ENCODE data around the gene TXNDC11.

Gene TXNDC11

DNA sequence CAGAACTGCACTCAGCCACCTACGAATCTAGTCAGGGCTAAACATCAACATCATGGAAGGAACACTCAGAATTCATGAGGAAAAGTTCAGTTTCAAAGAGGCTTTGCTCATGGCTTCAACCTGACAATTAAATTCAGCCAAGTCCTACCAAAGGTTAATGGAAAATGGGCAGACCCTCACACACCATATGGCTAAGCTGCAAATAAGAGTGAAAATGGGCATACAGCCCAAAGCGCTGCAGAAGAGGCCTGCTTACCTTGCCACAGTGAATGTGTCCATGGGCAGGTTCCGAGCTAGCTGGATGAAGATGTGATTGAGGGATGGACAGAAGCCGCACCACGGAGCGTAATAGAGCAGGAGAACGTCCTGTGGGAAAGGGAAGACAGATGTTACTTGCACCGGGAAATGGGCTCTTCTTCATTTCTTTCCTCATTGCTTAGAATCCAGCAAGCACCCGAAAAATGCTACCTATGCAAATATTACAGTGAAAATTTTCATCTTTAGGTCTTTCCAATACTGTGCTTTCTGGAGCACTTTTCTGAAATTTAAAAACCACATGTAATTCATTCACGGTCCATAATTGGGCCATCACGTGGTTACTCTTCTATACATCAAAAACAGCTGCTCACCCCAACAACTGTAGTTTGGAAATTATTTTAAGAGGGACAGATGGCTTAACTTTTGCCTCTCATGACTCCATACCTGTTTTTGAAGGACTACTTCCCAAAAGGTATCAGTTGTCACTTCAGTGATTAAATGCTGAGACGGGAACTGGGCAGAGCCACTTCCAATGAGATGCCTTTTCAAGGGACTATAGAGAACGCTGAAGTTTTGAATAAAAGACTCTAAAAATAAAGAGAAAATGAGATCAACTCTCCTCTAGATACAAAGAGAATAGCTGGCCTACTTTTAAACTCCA, 54.8 kb downstream of the TXNDC11 start:
- no peak for DNase-seq

DNA sequence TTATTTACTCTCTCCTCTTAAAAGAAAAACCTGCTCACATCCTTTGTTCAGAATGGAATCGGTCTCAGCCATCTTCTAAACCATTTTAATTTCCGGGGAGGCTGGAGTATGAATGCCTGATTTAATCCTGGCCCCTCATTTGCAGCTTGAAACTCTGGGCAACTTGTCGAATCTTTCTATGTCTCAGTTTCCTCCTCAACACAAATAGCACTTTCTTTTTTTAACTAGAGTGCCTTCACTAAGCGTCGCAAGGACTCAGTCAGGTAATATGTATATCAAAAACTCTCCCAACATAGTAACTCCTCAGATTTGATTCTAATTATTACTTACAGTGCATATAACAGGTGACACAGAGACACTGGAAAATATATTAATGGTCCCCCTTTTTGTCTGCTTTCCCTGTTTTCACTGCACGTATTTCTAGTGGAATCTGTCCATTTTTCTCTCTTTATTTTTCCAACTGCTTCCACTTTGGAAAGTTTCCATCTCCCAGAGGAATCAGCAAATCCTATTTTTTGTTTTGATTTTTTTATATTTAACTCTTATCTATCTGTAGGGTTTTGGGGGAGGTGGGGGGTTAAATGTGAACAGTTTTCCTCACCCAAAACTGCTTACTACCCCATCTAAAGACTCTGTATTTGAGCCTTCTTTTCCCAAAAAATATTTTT, 55.8 kb downstream of the TXNDC11 start:
- DNase-seq: no peak

DNA sequence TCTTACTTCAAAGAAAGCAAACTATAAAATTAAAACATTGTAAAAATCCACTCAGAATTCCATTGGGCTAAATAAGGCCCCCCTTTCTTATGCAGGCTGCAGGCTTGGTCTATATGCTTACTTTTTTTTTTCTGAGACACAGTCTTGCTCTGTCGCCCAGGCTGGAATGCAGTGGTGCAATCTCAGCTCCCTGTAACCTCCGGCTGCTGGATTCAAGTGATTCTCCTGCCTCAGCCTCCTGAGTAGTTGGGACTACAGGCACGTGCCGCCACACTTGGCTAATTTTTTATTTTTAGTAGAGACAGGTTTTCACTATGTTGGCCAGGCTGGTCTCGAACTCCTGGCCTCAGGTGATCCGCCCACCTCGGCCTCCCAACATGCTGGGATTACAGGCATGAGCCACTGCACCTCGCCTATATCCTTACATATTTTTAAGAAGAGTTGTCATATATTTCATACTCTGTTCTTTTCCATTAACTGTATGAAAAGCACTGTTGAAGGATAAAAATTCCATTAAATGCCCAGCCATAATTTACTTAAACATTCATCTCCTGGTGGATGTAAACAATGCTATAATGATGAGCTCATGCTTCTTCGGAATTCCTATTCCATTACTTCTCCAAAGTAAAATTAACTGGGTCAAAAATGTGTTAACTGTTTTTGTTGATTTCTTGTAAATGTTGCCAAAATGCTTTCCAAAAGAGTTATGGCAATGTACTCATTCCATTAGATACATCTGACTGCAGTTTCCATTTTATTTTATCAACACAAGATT, 56.6 kb downstream of the TXNDC11 start:
- DNase-seq: no peak

DNA sequence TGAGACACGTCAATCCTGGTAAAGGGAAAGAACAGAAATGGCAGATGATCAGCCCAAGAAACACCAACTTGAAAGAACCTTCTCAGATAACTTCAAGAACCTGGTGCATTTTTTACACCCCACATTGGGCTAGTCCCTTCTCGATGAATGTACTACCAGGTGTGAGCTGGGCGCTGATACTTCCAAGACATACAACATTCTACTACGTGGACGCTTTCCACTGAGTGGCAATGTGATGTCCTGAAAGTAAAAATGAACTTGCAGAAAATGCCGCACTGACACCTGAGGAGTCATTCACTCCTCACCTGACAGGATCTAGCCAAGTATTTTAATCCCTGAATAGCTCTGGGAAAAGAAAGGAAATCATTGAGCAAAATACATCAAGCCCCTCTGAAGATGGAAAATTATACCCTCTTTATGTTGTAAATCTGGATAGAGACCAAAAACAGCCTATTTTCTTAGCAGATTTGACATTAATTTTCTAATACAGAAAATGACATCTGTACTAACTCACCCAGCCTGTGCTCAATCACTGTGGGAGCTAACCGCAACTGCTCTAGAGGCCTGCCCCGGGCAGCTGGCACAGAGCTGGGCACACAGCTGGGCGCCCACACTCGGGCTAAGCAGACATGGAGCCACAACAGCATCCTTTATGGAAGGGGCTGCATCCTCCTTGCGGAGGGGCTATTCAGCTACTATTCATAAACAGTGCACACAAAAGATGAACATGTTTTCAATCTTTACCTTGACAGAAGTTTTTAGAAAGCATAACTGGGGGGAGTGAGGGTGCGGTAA, 58.2 kb downstream of the TXNDC11 start:
- no peak for DNase-seq

DNA sequence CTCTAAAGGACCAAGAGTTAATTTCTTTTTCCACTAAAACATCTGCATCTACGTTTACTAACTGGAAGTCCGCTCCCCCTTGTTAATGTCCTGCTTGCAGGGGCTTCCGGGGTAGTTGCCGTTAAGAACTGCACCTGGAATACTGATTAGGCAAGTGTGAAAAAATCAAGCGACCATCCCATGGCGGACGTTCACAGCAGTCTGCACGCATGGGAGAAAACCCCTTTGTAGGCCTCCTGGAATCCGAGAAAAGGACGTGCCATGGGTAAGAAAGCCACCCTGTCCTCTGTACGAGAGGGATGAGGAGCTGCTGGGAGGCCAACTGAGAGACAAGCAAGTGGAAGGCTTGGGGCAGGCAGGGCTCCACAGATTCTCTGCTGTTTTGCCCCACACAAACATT, 59.5 kb downstream of the TXNDC11 start:
- no peak for DNase-seq

DNA sequence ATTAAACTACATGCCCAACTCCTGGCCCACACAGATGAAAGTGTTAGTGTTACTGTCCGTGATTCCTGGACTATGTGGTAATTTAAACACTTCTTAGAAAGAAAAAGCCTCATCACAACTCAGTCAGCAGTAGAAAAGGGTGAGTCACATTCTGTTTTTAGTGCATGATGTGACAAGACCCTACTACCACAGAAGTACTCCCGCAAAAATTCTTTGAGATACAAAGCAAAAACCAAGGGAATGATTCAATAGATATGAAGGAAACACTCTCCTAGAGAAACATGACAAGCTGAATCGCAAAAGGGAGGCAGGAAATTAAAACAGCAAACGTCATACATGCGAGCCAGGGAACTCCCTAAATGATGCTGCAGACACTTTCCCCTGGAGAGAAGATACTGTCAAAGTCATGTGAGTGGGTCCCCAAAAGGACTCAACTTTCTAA, 60.0 kb downstream of the TXNDC11 start:
- no peak for DNase-seq

DNA sequence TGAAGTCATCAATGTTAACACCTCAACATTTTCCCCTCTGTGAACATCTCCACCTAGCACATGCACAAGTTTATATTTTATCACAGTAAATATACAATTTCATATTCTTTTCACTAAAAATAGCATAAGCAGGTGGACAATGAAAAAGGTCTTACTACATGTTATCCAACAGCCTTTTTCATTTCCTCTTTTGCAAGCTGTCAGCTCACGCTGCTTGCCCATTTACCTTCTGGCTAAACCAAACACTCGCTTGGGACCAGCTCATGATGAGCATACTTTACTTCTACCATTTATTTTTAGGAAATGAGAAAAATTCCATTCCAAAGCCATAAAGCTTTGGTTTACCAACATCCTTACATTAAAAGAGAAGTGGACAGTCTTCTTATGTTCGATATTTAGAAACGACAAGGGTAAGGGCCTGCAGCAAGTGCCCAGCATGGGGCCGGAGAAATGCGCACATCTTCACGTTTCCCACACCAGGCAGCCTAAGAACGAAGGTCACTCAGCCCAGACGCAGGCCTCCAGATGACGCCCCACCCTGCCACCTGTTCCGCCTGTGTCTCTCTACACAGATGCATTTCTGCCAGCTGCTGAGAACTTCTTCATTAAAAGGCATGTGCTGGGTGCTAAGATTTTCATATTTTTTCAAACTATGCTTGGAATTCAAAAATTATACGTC, 60.5 kb downstream of the TXNDC11 start:
- DNase-seq: no peak

DNA sequence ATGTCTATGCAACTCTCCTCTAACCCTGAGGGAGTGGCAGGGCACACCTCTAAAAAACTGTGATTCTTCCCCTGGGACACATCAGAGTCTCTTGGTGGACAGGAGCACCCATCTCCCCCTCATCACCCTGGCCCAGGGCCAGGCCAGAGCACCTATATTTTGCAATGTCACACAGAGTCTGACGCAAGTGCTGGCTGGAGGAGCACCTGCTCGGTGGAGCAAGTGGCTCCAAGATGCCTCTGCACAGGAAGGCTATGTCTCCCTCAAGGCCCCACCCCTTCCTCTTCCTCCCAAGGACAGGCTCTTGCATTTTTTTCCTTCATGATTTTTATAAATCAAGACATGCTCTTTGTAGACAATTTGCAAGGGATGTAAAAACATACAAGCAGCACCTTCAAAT, 61.1 kb downstream of the TXNDC11 start:
- DNase-seq: no peak

DNA sequence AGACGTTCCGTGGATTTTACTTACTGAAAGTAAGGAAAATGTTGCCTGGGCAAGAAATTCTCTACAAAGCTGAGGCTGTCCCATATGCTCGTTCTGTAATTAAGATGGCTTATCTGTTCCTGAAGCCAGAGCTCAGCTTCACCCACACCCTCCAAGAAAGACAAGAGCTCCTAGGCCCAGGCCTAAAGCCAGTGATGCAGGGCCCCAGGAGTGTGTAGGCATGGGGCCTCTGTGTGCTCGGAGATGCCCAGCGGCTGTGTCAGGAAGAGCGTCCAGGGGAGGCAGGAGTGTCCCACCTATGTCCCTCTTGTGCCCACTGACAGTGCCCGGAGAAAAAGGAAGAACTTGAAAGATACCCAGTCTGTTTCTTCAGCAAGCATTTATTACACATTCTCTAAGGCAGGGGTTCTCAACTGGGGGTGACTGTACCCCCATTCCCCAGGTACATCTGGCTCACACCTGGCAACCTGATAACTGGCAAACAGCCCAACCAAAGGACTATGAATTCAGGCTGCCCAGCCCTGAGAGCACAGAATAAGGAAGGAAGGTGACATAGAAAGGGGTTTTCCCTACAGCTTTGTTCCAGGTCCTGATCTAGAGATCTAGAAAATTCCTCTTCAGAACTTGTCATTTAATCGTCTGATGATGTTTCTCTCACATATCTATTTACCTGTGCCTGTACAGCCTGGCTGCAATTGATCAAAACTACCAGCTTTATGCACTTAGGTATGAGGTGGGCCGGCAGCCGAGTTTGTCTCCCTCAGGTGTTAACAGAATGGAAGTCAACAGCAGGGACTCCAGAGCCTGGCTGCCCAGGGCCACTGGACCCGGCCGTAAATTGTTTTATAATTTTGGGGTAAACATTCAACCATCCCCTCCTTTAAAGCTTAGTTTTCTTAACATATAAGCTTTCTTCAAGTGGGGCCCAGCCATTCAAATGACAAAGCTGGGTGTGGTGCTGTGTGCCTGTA, 62.4 kb downstream of the TXNDC11 start:
- no peak for DNase-seq

DNA sequence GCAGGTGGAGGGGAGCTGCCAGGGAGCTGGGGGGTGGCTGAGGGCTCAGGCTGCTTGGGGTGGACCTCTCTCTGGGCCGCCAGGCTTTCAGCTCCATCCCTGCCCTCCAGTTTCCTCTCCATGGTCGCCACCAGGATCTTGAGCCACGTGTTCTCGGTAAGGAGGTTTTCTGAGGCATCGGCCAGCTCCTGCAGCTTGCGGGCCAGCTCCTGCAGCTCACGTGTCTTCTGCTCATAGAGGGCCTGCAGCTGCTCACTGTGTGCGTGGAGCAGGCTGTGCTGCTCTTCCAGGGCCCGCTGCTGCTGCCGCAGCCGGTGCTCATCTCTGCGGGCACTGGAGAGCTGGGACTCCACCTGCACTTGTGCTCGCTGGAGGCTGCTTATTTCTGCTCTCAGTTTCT, 63.4 kb downstream of the TXNDC11 start:
- no peak for DNase-seq

DNA sequence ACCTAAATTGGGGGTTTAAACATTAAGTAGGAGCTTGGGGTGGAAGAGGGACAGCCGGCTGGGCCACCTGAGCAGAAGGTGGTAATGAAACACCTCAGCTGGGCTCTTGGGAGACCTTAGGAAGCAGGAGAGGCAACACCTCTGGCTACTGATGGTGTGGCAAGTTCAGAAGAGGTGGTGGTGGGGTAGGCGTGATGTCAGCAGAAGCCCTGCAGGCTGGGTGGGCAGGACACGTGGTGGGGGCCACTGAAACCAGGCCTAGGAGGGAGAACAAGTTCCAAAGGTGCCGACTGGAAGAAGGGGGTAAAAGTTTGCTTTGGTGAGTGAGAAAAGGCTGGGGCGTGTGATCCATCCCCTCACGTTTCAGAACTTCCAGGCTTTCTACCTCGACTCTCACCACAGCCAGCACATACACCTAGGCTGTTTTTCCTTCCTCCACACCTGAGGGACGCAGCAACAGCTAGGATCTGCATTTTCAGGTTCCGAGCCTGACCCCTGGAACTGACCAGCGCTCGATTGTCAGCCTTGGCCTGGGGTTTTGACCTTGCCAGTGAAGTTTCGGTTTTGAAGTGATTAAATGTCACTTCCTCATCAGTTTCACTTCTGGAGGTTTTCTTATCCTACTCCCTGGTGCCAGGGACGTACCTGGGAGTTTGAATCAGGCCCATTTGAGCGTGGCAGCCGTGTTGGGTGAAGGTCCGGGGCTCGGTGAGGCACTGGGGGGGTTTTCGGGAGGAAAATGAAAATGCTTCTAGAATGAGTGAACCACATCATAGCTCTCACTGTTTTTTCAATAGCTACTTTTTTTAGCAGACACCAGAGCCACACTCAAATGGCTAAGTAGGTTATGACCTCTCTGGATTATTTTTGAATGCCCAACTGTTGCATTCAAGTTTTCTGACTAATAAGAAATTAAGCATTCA, 64.4 kb downstream of the TXNDC11 start:
- no peak for DNase-seq

DNA sequence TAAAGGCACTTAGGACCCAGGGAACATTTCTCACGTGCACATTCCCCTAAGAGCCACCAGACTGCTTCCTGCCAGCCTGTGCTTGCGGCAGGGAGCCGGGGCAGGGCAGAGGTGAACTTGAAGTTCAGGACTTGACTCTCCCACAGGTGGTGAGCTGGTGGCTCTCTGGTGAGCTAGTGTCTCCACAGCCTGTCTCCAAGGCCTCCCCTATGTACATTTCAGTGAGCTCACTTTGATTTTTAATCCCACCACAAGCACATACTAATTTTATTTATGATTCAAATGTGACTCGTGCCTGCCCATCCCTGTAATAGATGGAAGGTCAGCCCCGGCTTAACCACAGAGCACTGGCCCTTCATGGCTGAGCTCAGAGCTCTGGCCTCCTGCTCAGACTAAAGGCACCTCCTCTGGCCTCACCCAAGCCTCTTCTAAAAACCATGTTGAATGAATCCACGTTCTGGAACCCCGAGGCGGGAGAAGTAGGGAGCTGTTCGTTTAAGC, 65.2 kb downstream of the TXNDC11 start:
- DNase-seq: no peak

DNA sequence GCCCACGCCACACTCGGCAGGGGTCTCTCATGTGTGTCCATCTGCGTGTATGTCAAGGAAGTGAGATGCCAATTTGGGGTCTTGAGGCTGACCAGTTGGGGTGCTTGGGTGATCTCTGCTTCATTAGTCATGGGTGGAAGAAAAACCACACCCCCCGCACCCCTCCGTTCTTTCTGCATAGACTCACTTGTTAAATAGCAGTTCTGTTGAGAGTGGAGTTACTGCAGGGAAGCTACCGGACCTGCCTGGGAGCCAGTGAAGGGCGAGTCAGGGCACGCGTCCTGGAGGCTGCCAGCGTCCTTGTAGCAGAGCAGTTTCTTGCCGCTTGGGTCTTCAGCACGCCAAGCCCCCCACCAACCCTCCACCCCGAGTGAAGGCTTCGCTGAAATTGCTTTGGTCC, 65.9 kb downstream of the TXNDC11 start:
- DNase-seq: no peak

DNA sequence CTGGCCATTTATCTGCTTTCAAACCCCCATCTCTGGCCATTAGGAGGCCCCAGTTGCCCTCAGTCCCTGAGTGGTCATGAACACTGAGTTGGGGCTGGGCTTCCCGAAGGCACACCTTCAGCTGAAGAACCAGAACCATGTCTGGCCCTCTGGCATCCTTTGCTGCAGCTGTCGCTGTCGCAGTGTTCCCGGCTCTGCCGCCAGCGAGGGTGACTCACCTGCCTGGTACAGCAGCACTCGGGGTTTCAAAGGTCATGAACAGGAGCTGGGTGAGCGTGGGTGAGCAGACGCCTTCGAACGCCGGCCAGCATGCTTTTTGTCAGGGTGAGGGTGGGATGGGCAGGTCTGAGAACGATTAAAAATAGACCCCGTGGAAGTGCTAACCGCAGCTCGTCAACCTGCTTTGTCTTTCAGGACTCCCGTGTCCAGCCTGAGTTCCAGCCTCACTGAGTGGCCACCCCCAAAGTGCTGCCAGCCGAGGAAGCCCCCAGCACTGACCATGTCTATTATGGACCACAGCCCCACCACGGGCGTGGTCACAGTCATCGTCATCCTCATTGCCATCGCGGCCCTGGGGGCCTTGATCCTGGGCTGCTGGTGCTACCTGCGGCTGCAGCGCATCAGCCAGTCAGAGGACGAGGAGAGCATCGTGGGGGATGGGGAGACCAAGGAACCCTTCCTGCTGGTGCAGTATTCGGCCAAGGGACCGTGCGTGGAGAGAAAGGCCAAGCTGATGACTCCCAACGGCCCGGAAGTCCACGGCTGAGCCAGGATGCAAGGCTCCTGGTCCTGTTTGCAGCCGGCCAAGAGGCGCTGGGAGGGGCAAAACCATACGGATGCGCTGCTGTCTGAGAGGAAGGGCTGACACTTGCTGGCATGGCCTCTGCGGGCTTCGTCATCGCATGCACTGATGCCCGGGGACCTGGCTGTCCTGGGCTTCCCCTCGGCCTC, 66.8 kb downstream of the TXNDC11 start:
- no peak for DNase-seq

DNA sequence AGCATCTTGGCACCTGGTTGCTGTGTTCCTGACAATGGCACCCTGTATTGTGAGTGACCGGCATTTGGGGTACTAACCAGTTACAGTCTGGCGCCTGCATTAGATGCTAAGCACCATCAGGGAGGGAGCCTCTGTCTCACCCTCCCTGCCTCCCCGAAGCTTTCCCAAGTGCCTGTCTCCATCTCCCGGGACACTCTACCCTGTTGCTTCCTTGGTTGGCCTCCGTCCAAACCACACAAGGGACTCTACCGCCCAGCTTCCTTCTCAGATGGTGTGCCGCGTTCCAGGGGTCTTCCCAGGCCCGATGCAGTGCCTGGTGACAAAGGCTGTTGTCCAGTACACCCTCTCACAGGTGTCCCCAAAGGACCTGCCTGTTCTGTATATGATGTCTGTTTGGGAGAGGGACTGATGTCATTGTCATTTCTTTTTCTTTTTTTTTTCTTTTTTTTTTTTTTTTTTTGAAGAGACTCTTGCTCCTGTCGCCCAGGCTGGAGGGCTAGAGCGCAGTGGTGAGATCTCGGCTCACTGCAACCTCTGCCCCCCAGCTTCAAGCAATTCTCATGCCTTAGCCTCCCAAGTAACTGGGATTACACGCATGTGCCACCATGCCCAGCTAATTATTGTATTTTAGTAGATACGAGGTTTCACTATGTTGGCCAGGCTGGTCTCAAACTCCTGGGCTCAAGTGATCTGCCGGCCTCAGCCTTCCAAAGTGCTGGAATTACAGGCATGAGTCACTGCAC, 67.7 kb downstream of the TXNDC11 start:
- no peak for DNase-seq

DNA sequence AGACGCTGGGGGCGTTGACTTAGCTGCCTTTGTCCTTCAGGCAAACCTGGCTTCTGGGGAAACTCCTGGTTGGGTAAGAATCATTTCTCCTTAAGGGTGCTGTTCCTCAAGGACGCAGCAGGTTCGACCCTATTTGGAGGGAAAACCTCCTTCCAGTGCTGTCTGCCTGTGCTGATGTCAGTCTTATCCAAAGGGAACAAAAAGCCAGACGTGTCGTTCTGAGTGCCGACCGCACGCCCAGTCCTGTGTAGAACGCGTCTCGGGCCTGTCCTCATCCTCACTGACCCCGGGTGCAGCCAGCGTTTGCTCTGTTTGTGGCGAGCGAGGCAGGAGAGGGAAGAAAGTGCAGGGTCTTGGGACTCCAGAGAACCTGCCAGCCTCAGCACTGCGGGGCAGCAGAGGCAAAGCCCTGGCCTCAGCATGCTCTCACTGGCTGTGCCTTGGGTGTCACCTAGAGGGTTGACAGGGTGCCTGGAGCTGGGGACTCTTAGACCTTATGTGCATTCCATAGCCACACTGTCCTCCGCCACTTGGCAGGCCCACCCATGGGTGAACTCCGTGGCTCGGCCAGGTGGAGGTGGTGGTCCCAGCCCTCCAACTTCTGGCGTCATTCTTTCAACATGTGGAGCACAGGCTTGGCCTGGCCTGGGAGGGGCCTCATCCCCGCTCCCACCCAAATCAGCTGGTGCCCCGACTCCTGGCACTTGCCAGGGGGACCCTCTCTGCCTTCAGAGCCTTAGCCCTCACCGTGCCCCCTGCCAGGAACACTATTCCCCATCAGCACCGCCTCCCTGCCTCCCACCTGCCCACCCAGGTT, 68.4 kb downstream of the TXNDC11 start:
- no peak for DNase-seq

Measured in effector CD8-positive, alpha-beta T cell (primary cell).